GM23338 (cell line): Measurements from ENCODE around the gene GNG7.

ENCODE experiments used
- CREB1 ChIP-seq: fragments of 250-450 bp; sonication (Bioruptor Pico); IDR thresholded peaks from 2 replicates; pipeline ENCODE4 v1.5.0; 2020; ENCODE audit warnings: low read depth, mild to moderate bottlenecking, moderate library complexity
- CTCF ChIP-seq, 2 experiments: fragments of 200-600 bp in 1 of 2; sonication (generic) in 1 of 2; conservative IDR thresholded peaks; 2 replicates each; pipeline versions ENCODE4 v1.5.1 to v1.6.1; 2016 to 2017; ENCODE audit warnings: antibody characterized with exemption in 2 of 2, low read depth in 2 of 2, mild to moderate bottlenecking in 2 of 2, moderate library complexity in 1 of 2
- ETS1 ChIP-seq: IDR thresholded peaks from 2 replicates; pipeline ENCODE4 v1.6.1; 2016; ENCODE audit warnings: antibody characterized with exemption
- EZH2 ChIP-seq: fragments of 200-600 bp; sonication (generic); IDR thresholded peaks from one replicate; pipeline ENCODE4 v1.8.0; 2017; ENCODE audit warnings: antibody characterized with exemption, mild to moderate bottlenecking, low read depth; ENCODE audit not compliant: unreplicated experiment
- EZH2phosphoT487 ChIP-seq: fragments of 200-600 bp; sonication (generic); IDR thresholded peaks from one replicate; pipeline ENCODE4 v1.8.1; 2018; ENCODE audit warnings: antibody characterized with exemption; ENCODE audit not compliant: unreplicated experiment
- JUNB ChIP-seq: IDR thresholded peaks from one replicate; pipeline ENCODE4 v1.6.1; 2016; ENCODE audit warnings: antibody characterized with exemption; ENCODE audit not compliant: unreplicated experiment
- NANOG ChIP-seq: IDR thresholded peaks from 2 replicates; pipeline ENCODE4 v1.6.1; 2016; ENCODE audit warnings: antibody characterized with exemption, borderline replicate concordance
- POLR2AphosphoS5 ChIP-seq: IDR thresholded peaks from 2 replicates; pipeline ENCODE4 v1.6.1; 2016; ENCODE audit warnings: antibody characterized with exemption, low read depth
- REST ChIP-seq: IDR thresholded peaks from one replicate; pipeline ENCODE4 v1.6.1; 2018; ENCODE audit warnings: antibody characterized with exemption; ENCODE audit not compliant: unreplicated experiment
- STAT1 ChIP-seq: IDR thresholded peaks from one replicate; pipeline ENCODE4 v1.6.1; 2016; ENCODE audit warnings: antibody characterized with exemption; ENCODE audit not compliant: unreplicated experiment
- ZNF114 ChIP-seq: fragments of 250-450 bp; sonication (Bioruptor Pico); IDR thresholded peaks from 2 replicates; pipeline ENCODE4 v1.5.0; 2020; ENCODE audit warnings: mild to moderate bottlenecking, moderate library complexity
- ZNF462 ChIP-seq: fragments of 250-450 bp; sonication (Bioruptor Pico); IDR thresholded peaks from 2 replicates; pipeline ENCODE4 v1.5.0; 2020; ENCODE audit warnings: mild to moderate bottlenecking, moderate library complexity

- TF ChIP-seq CTCF (conservative IDR thresholded peaks at IDR 0.05; ENCODE audit: low read depth in 2 of 2) (no peak), NANOG (no peak), CREB1 (CRISPR knock-in tag) (no peak), EZH2phosphoT487 (no peak), JUNB (no peak), POLR2AphosphoS5 (peak; percentile 29; the same call in 1 of the 2 replicates), EZH2 (no peak), REST (peak; percentile 10), ZNF114 (no peak), ZNF462 (CRISPR knock-in tag) (no peak), ETS1 (no peak), STAT1 (no peak)
Measured at GRCh38 chr19:2602391-2603181, 99.9 kb downstream of the GNG7 start.
